HS-5 (cell line): ENCODE data around the gene DNAJC10.

ENCODE experiments used
- DNase-seq: peaks from one replicate; pipeline ENCODE4 v3.0.0-alpha.2; 2012; ENCODE audit warnings: low read depth

Gene DNAJC10

GRCh38 chr2:182834293-182834692 lies 118.2 kb downstream of the DNAJC10 start:
- DNase-seq, result no peak

DNA sequence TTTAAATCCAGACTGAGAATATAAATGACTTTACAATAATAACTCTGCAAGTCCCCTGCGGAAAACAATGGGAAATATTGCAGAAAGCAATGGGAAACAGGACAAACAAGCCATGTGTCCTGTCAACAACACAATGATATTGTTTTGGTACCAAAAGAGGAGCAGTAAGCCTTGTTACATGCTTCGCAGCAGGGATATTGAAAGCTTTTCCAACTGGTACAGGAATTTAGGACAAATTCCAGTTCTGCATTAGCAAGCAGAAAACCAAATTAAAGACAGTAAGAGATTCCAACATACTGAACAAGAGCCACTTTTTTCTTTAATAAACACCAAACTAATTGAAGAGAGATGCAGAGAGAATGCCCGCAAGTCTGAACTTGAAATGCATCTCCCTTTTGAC lies 120.4 kb downstream of the DNAJC10 start:
- no peak for DNase-seq
